Hepatocyte (in vitro differentiated cells): ENCODE results near the gene SHISAL1.

ENCODE experiments used
- EZH2 ChIP-seq: fragments of 200-600 bp; sonication (generic); IDR thresholded peaks from 2 replicates; pipeline ENCODE4 v1.6.1; 2016; ENCODE audit warnings: antibody characterized with exemption, mild to moderate bottlenecking, borderline replicate concordance
- TF ChIP-seq, protein P1 (sequence below): fragments of 200-600 bp; sonication (generic); IDR thresholded peaks from 2 replicates; pipeline ENCODE4 v1.5.1; 2016; ENCODE audit warnings: antibody characterized with exemption, mild to moderate bottlenecking; ENCODE audit not compliant: poor library complexity

DNA sequence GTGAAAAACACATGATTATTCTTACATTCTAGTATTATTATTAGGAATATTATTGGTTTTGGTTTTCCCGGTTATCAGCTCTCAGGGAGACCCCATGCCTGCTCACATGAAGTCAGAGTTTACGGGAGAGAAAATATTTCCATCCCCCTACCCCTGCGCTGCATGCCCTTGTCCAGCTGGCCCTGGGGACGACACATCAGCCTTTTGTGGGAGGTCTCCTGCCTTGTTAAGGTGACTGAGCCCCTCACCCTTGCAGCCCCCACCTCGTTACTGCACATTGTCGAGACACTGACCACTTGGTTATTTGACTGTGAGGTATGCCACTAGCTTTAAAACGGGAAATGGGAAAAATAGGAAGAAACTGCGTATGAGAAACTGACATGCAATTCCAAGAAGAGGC lies 69.0 kb downstream of the SHISAL1 start:
- no peak for TF ChIP-seq EZH2
- TF ChIP-seq, protein P1, sequence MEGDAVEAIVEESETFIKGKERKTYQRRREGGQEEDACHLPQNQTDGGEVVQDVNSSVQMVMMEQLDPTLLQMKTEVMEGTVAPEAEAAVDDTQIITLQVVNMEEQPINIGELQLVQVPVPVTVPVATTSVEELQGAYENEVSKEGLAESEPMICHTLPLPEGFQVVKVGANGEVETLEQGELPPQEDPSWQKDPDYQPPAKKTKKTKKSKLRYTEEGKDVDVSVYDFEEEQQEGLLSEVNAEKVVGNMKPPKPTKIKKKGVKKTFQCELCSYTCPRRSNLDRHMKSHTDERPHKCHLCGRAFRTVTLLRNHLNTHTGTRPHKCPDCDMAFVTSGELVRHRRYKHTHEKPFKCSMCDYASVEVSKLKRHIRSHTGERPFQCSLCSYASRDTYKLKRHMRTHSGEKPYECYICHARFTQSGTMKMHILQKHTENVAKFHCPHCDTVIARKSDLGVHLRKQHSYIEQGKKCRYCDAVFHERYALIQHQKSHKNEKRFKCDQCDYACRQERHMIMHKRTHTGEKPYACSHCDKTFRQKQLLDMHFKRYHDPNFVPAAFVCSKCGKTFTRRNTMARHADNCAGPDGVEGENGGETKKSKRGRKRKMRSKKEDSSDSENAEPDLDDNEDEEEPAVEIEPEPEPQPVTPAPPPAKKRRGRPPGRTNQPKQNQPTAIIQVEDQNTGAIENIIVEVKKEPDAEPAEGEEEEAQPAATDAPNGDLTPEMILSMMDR: no peak
